Measurements from ENCODE around the gene STAT3. TPM values are rescaled to one million over a fixed set of nuclear protein-coding genes. Genes with fewer than 3 reads are reported as not detected.

Gene STAT3
- total RNA-seq = 100 to 1,000 TPM; 130 to 135 TPM

DNA sequence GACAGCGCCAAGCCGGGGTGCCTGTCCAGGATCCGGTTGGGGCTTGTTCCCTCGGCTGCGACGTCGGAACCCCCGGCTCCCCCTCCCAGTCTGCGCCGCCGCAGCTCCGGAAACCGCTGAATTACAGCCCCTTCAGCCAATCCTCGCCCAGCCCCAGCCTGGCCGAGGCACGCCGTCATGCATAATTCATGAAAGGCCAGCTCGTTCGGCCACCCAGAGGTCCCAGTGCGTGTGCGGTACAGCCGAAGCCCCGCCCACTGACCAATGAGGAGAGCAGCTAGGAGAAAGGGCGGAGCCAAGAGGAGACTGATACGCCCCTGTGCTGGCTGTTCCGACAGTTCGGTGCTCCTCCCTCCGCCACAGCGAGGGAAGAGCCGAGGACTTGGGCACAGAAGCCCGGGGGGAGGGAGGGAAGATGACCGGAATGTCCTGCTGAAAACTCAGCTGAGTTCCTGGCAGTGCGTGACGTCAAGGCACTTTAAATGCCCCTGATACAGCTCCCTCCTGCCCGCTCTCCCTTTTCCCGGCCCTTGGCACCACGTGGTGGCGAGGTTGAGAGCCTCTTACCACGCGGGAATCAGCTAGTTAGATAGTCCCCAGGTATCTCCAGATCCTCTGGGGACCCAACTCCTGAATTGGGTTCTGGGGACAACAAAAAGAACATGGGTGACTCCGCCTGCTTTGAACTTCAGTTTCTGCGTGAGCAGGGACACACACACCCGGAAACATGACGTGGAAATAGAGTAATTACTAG is at the start of gene STAT3:
STAT3 (minus strand) TSS at position 62 of the 754 bp plus-strand sequence. CDS start 39,926 bp downstream, outside the sequence.
- Mint-ChIP-seq H3K4me1 (peaks cover 46% of the 10 kb centered on the region), H3K36me3 (ENCODE audit: low read depth) (peaks cover 24% of the 10 kb centered on the region), H3K9me3 (no peaks in the 10 kb centered on the region), H3K27me3 (no peaks in the 10 kb centered on the region), H3K27ac (peak within 1 kb of the TSS; percentile 98), H3K4me3 (peak within 1 kb of the TSS; percentile 90)
- POLR2A ChIA-PET = interaction anchor here (0.6 to 2.8 kb wide), 41 partner anchors 9 to 699 kb away, joined by 3 to 38 read pairs (median 5); partner anchors contain the start of genes ACLY, CNP, DHX58 and DNAJC7
- peak; percentile 100 for DNase-seq
- CTCF ChIA-PET = interaction anchor here (0.6 to 2.2 kb wide), 23 partner anchors 10 to 460 kb away, joined by 3 to 15 read pairs (median 4); no protein-coding TSS in a partner anchor

GRCh38 chr17:42436391-42436790 is 48.1 kb upstream of the STAT3 start:
- Mint-ChIP-seq H3K27ac (no peak overlapping the region), H3K4me3 (no peak overlapping the region), H3K36me3 (ENCODE audit: low read depth) (no peaks in the 10 kb centered on the region), H3K4me1 (no peaks in the 10 kb centered on the region), H3K9me3 (no peaks in the 10 kb centered on the region), H3K27me3 (peaks cover 25% of the 10 kb centered on the region)
- CTCF ChIA-PET = no interaction called here
- DNase-seq = no peak
- POLR2A ChIA-PET = no interaction called here

DNA sequence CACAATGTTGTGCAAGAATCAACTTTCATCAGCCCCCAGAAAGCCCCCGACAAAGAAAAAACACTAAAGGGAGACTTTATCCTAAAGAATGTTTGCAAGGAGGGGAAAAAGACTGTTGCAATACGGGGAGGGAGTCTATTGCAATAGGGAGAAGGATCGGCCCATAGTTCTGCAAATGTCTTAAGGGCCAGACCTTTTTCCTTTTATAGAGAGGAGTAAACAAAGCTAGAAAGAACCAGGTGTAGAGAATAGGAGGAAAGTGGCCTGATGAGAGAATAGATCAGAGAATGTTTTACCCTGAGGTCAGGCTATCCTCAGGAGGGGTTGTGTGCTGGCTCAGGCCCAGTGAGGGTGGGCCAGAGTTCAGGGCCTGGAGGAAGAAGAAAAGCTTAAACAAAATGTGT is 43.5 kb upstream of the STAT3 start:
- Mint-ChIP-seq H3K4me1 (no peaks in the 10 kb centered on the region), H3K27ac (no peak overlapping the region), H3K36me3 (ENCODE audit: low read depth) (no peaks in the 10 kb centered on the region), H3K4me3 (no peak overlapping the region), H3K9me3 (no peaks in the 10 kb centered on the region), H3K27me3 (peaks cover 42% of the 10 kb centered on the region)
- no peak for DNase-seq
- ChIA-PET CTCF (interaction anchor here (1.2 to 2.0 kb wide), 6 partner anchors 9 to 95 kb away, joined by 3 to 12 read pairs (median 6); partner anchors contain the start of gene CAVIN1), POLR2A (no interaction called here)

- ChIA-PET POLR2A (no interaction called here), CTCF (interaction anchor here (0.7 to 0.9 kb wide), 2 partner anchors 9 to 88 kb away, joined by 3 to 5 read pairs; no protein-coding TSS in a partner anchor)
- H3K4me3 Mint-ChIP-seq = no peak overlapping the region
- no peak for DNase-seq
- H3K9me3 Mint-ChIP-seq = no peaks in the 10 kb centered on the region
- no peak overlapping the region for H3K27ac Mint-ChIP-seq
- no peaks in the 10 kb centered on the region for H3K36me3 Mint-ChIP-seq (ENCODE audit: low read depth)
- H3K27me3 Mint-ChIP-seq = peaks cover 41% of the 10 kb centered on the region
- no peaks in the 10 kb centered on the region for H3K4me1 Mint-ChIP-seq
Measured at GRCh38 chr17:42429726-42430447, 41.6 kb upstream of the STAT3 start.

GRCh38 chr17:42428141-42428944 is 40.1 kb upstream of the STAT3 start:
- Mint-ChIP-seq H3K27me3 (peaks cover 45% of the 10 kb centered on the region), H3K27ac (no peak overlapping the region), H3K36me3 (ENCODE audit: low read depth) (no peaks in the 10 kb centered on the region), H3K4me1 (peaks cover 1% of the 10 kb centered on the region), H3K4me3 (no peak overlapping the region), H3K9me3 (no peaks in the 10 kb centered on the region)
- ChIA-PET POLR2A (interaction anchor here (1.0 kb wide), 1 partner anchor 13 kb away, joined by 4 read pairs; no protein-coding TSS in a partner anchor), CTCF (interaction anchor here (0.7 to 1.5 kb wide), 12 partner anchors 12 to 102 kb away, joined by 3 to 12 read pairs (median 4); no protein-coding TSS in a partner anchor)
- peak; percentile 38 for DNase-seq

GRCh38 chr17:42424991-42425610 is 36.9 kb upstream of the STAT3 start:
- DNase-seq = no peak
- Mint-ChIP-seq H3K36me3 (ENCODE audit: low read depth) (peaks cover 2% of the 10 kb centered on the region), H3K9me3 (no peaks in the 10 kb centered on the region), H3K4me1 (peaks cover 20% of the 10 kb centered on the region), H3K27ac (no peak overlapping the region), H3K27me3 (peaks cover 55% of the 10 kb centered on the region), H3K4me3 (no peak overlapping the region)
- ChIA-PET CTCF (no interaction called here), POLR2A (no interaction called here)

DNA sequence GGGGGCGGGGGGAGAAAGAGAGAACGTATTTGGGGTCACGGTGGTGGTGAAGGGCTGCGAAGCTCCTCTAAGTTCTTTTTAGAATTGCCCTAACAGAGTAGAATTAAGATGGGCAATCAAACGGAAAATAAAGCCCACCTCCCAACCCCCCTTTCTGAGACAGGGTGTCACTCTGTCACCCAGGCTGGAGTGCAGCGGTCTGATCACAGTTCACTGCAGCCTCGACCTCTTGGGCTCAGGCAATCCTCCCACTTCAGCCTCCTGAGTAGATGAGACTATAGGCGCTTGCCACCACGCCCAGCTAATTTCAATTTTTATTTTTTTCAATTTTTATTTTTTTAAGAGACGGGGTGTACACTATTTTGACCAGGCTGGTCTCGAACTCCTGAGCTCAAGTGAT is 35.5 kb upstream of the STAT3 start:
- Mint-ChIP-seq H3K36me3 (ENCODE audit: low read depth) (peaks cover 2% of the 10 kb centered on the region), H3K9me3 (no peaks in the 10 kb centered on the region), H3K4me1 (peaks cover 22% of the 10 kb centered on the region), H3K27me3 (peaks cover 58% of the 10 kb centered on the region), H3K27ac (no peak overlapping the region), H3K4me3 (no peak overlapping the region)
- DNase-seq = no peak
- ChIA-PET CTCF (interaction anchor here (1.2 to 2.0 kb wide), 6 partner anchors 13 to 154 kb away, joined by 3 to 15 read pairs (median 4); no protein-coding TSS in a partner anchor), POLR2A (interaction anchor here (0.5 to 1.0 kb wide), 2 partner anchors 76 to 944 kb away, joined by 3 to 4 read pairs; no protein-coding TSS in a partner anchor)

GRCh38 chr17:42422958-42423712 is 34.9 kb upstream of the STAT3 start, which contains the start of gene CAVIN1:
Gene CAVIN1, minus strand, starts transcription at chr17:42423256. Its CDS starts 159 bp downstream, at chr17:42423097.
- Mint-ChIP-seq H3K27ac (no peak within 1 kb of the TSS), H3K36me3 (ENCODE audit: low read depth) (peaks cover 2% of the 10 kb centered on the region), H3K27me3 (peaks cover 53% of the 10 kb centered on the region), H3K4me1 (peaks cover 22% of the 10 kb centered on the region), H3K9me3 (no peaks in the 10 kb centered on the region), H3K4me3 (peak within 1 kb of the TSS; percentile 70)
- POLR2A ChIA-PET = interaction anchor here (0.9 to 1.1 kb wide), 4 partner anchors 16 to 945 kb away, joined by 3 to 4 read pairs (median 3); no protein-coding TSS in a partner anchor
- DNase-seq = peak; percentile 29
- CTCF ChIA-PET = interaction anchor here (0.8 to 2.0 kb wide), 11 partner anchors 9 to 176 kb away, joined by 3 to 15 read pairs (median 4); no protein-coding TSS in a partner anchor

DNA sequence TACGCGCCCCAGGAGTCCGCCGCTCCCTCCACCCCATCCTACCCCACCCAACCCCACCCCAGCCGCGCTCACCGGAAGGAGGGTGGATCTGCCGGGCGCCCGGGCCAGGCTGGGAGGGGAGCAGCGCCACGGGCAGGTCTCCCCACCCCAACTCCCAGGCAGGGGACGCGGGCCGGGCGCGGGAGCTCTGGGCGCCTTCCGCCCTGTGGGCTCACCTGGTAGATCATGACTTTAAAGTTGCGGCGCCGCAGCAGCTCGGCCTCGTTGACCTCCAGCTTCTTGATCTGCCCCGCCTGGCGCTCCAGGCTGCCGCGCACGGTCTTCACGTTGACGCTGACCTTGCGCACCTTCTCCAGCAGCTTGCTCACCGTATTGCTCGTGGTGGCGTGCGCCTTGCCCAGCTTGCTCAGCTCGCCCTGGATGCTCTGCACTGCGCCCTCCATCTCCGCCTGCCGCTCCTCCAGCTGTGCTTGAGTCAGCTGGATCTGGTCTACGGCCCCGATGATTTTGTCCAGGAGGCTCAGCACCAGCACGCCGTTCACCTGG is 34.2 kb upstream of the STAT3 start:
- H3K9me3 Mint-ChIP-seq = no peaks in the 10 kb centered on the region
- no peak overlapping the region for H3K27ac Mint-ChIP-seq
- peaks cover 22% of the 10 kb centered on the region for H3K4me1 Mint-ChIP-seq
- ChIA-PET CTCF (interaction anchor here (0.6 to 2.0 kb wide), 11 partner anchors 9 to 176 kb away, joined by 3 to 15 read pairs (median 4); no protein-coding TSS in a partner anchor), POLR2A (interaction anchor here (0.9 to 1.1 kb wide), 3 partner anchors 15 to 87 kb away, joined by 3 to 4 read pairs (median 3); no protein-coding TSS in a partner anchor)
- H3K36me3 Mint-ChIP-seq (ENCODE audit: low read depth) = peaks cover 2% of the 10 kb centered on the region
- H3K27me3 Mint-ChIP-seq = peaks cover 49% of the 10 kb centered on the region
- peak overlapping the region; percentile 70 for H3K4me3 Mint-ChIP-seq
- peak; percentile 24 for DNase-seq

DNA sequence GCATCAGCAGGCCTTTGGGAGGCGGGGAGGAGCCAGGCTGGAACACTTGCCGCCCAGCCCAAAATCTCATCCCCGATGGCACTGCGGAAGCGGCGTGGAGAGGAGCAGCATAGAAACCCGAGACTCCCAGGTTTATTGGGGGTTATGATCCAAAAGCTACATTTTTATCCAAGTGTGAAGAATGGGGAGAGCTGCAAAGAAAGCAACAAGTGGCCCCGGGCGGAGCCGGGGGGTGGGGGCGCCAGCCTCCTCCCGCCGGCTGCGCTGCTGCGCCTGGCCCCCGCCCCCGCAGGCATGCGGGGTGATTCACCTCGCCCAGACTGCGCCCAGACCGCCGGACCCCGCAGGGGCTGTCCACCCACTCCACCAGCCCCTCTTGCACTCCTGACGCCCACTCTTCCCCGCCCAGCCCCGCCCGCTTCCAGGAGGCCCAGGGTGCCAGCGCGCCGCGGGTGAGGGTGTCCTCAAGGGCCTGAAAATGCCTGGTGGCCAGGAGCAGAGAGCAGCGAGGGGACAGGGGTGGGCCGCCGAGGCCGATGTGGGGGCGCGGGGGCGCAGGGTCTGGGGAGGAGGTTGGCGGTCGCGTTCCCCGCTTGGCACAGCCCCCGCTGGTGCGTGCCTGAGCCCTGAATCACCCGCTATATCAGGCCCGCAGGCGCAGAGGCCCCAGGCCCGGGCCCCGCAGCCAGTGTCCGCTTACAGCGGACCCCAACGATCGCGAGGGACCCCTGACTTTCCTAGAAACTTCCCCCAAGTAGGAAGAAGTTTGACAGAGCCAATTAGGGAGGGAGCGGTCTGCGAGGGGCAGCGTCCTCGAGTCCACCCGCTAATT is 33.5 kb upstream of the STAT3 start:
- H3K4me1 Mint-ChIP-seq = peaks cover 22% of the 10 kb centered on the region
- ChIA-PET CTCF (interaction anchor here (0.6 to 2.0 kb wide), 7 partner anchors 15 to 177 kb away, joined by 3 to 15 read pairs (median 5); no protein-coding TSS in a partner anchor), POLR2A (interaction anchor here (1.1 kb wide), 1 partner anchor 72 kb away, joined by 3 read pairs; no protein-coding TSS in a partner anchor)
- H3K27ac Mint-ChIP-seq = no peak overlapping the region
- H3K27me3 Mint-ChIP-seq = peaks cover 49% of the 10 kb centered on the region
- peaks cover 2% of the 10 kb centered on the region for H3K36me3 Mint-ChIP-seq (ENCODE audit: low read depth)
- DNase-seq = no peak
- peak overlapping the region; percentile 41 for H3K4me3 Mint-ChIP-seq
- no peaks in the 10 kb centered on the region for H3K9me3 Mint-ChIP-seq

Measured in activated CD4-positive, alpha-beta memory T cell treated with anti-CD3 and anti-CD28 coated beads, Interleukin-2, amount 10 ng/mL, durations not matched to agents 7 days and 5 days (primary cell).